Activated naive CD8-positive, alpha-beta T cell treated with anti-CD3 and anti-CD28 coated beads, Interleukin-2, amount 10 ng/mL, durations not matched to agents 7 days and 5 days (primary cell): ENCODE data around the gene MAK. TPM values are rescaled to one million over a fixed set of nuclear protein-coding genes. Genes with fewer than 3 reads are reported as not detected.
"Not testable (repeated sequence)": the region's sequence is repeated elsewhere in the genome, so short reads cannot be mapped to it uniquely, and the experiment has no call there.

Source experiments
- ATAC-seq: fragments of 150-1000 bp; cut with Tn5 transposase; one replicate; pipeline ENCODE4 v1.10.0; 2021; ENCODE audit warnings: low read depth, moderate library complexity
- POLR2A ChIA-PET: fragments of 350-600 bp; sonication (Branson Sonifier 250); formaldehyde crosslinking; loops from one replicate; lab custom pipeline; 2021; ENCODE audit warnings: antibody characterized with exemption; lab: Charles Lee
- DNase-seq: peaks from one replicate; pipeline ENCODE4 v3.0.0; 2021
- H3K27ac Mint-ChIP-seq: one replicate; pipeline ENCODE4 v1.8.0; 2022; ENCODE audit warnings: mild to moderate bottlenecking, mixed read lengths
- H3K27me3 Mint-ChIP-seq: one replicate; pipeline ENCODE4 v1.8.0; 2022; ENCODE audit warnings: mild to moderate bottlenecking, moderate library complexity, mixed read lengths
- H3K36me3 Mint-ChIP-seq: one replicate; pipeline ENCODE4 v1.8.0; 2021; ENCODE audit warnings: mild to moderate bottlenecking, mixed read lengths
- H3K4me1 Mint-ChIP-seq: one replicate; pipeline ENCODE4 v1.8.0; 2021; ENCODE audit warnings: mixed read lengths
- H3K4me3 Mint-ChIP-seq: one replicate; pipeline ENCODE4 v1.8.0; 2022; ENCODE audit warnings: mild to moderate bottlenecking, moderate library complexity, mixed read lengths
- H3K9me3 Mint-ChIP-seq: one replicate; pipeline ENCODE4 v1.8.0; 2021; ENCODE audit warnings: mixed read lengths
- total RNA-seq, 2 experiments: library from RNA; stranded (reverse); gene quantifications; one replicate each; pipeline ENCODE4 v1.2.3, GENCODE V29; 2021

Gene MAK
- total RNA-seq, 2 experiments from 2014 or later: not detected

GRCh38 chr6:10723567-10723881 is 114.8 kb downstream of the MAK start:
- Mint-ChIP-seq H3K36me3 (peaks cover 15% of the 10 kb centered on the region), H3K9me3 (peaks cover 8% of the 10 kb centered on the region), H3K27ac (peak overlapping the region; percentile 96), H3K4me1 (peaks cover 35% of the 10 kb centered on the region), H3K27me3 (no peaks in the 10 kb centered on the region), H3K4me3 (peak overlapping the region; percentile 92)
- ATAC-seq: no peak
- no peak for DNase-seq
- POLR2A ChIA-PET: interaction anchor here (0.7 to 7.5 kb wide), 3 partner anchors 23 to 28 kb away, joined by 5 to 90 read pairs (median 6); partner anchors contain the start of genes C6orf52, PAK1IP1 and TMEM14B

- Mint-ChIP-seq H3K4me1 (peaks cover 34% of the 10 kb centered on the region), H3K36me3 (peaks cover 16% of the 10 kb centered on the region), H3K4me3 (peak within 1 kb of the TSS; percentile 92), H3K9me3 (peaks cover 10% of the 10 kb centered on the region), H3K27me3 (no peaks in the 10 kb centered on the region), H3K27ac (peak within 1 kb of the TSS; percentile 96)
- DNase-seq: peak; percentile 84
- POLR2A ChIA-PET: interaction anchor here (0.7 to 7.5 kb wide), 5 partner anchors 23 to 194 kb away, joined by 3 to 90 read pairs (median 6); partner anchors contain the start of genes C6orf52, PAK1IP1 and TMEM14B
- peak; percentile 89 for ATAC-seq
Measured at GRCh38 chr6:10722820-10723566, 115.3 kb downstream of the MAK start, which contains the start of gene TMEM14C. Gene TMEM14C (plus strand): TSS chr6:10723070. CDS start chr6:10724614, 1,544 bp downstream.

DNA sequence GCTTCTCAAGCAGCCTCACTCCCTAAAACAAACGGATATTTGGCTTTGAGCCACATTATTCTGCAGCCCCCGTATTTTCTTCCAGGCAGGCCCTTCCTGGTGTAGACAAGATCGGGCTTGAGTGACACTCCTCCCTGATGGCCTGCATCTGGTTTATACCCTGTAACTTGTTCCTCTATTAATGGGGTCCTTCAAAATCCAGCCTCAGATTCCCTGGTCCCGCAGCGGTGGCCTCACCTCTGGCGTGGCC is 115.8 kb downstream of the MAK start:
- POLR2A ChIA-PET: interaction anchor here (1.0 to 7.5 kb wide), 3 partner anchors 24 to 194 kb away, joined by 3 to 90 read pairs (median 42); partner anchors contain the start of genes C6orf52, PAK1IP1 and TMEM14B
- peaks cover 32% of the 10 kb centered on the region for H3K4me1 Mint-ChIP-seq

DNA sequence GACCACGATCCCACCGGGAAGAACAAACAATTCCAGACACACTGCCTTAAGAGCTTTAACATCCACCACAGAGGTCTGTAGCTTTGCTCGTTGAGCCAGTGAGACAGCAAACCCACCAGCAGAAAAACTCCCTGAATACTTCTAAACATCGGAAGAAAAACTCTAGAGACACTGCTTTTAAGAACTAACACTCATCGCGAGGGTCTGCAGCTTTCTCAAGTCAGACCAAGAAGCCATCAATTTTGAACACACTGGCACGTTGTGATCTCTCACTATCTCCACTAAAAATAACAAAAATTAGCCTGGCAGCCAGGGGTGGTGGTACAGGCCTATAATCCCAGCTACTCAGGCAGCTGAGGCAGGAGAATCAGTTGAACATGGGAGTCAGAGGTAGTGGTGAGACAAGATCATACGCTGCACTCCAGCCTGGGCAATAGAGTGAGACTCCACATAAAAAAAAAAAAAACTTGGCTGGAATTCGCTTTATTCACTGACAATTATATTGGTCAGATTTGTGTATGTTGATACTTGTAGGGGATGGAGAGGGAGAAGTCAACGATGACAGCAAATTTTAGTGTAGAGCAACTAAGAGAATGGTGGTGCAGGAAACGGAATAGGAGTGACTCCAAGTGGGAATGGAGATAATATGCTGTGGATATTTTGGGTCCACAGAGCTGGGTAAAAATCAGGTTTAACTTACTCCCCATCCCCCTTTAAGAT is 116.3 kb downstream of the MAK start:
- H3K36me3 Mint-ChIP-seq: peaks cover 14% of the 10 kb centered on the region
- H3K9me3 Mint-ChIP-seq: peaks cover 11% of the 10 kb centered on the region
- DNase-seq: no peak
- H3K4me3 Mint-ChIP-seq: peak overlapping the region; percentile 92
- ATAC-seq: no peak
- no peaks in the 10 kb centered on the region for H3K27me3 Mint-ChIP-seq
- H3K27ac Mint-ChIP-seq: peak overlapping the region; percentile 96
- POLR2A ChIA-PET: interaction anchor here (0.6 to 7.5 kb wide), 6 partner anchors 10 to 193 kb away, joined by 3 to 90 read pairs (median 4); partner anchors contain the start of genes C6orf52, PAK1IP1 and TMEM14B
- H3K4me1 Mint-ChIP-seq: peaks cover 32% of the 10 kb centered on the region

More for the DNA sequence above, 115.8 kb downstream of the MAK start:
- Mint-ChIP-seq H3K9me3 (peaks cover 11% of the 10 kb centered on the region), H3K36me3 (peaks cover 16% of the 10 kb centered on the region), H3K27me3 (no peaks in the 10 kb centered on the region), H3K4me3 (peak overlapping the region; percentile 92), H3K27ac (peak overlapping the region; percentile 96)
- no peak for DNase-seq
- ATAC-seq: no peak

- H3K4me1 Mint-ChIP-seq: peaks cover 32% of the 10 kb centered on the region
- peak overlapping the region; percentile 96 for H3K27ac Mint-ChIP-seq
- peaks cover 12% of the 10 kb centered on the region for H3K36me3 Mint-ChIP-seq
- peak overlapping the region; percentile 92 for H3K4me3 Mint-ChIP-seq
- DNase-seq, ATAC-seq, H3K27me3 Mint-ChIP-seq: not testable (repeated sequence)
- H3K9me3 Mint-ChIP-seq: peaks cover 11% of the 10 kb centered on the region
- POLR2A ChIA-PET: interaction anchor here (0.6 to 7.5 kb wide), 16 partner anchors 10 to 210 kb away, joined by 3 to 90 read pairs (median 4); partner anchors contain the start of genes C6orf52, PAK1IP1 and TMEM14B
Measured at GRCh38 chr6:10720960-10721849, 117.1 kb downstream of the MAK start.

DNA sequence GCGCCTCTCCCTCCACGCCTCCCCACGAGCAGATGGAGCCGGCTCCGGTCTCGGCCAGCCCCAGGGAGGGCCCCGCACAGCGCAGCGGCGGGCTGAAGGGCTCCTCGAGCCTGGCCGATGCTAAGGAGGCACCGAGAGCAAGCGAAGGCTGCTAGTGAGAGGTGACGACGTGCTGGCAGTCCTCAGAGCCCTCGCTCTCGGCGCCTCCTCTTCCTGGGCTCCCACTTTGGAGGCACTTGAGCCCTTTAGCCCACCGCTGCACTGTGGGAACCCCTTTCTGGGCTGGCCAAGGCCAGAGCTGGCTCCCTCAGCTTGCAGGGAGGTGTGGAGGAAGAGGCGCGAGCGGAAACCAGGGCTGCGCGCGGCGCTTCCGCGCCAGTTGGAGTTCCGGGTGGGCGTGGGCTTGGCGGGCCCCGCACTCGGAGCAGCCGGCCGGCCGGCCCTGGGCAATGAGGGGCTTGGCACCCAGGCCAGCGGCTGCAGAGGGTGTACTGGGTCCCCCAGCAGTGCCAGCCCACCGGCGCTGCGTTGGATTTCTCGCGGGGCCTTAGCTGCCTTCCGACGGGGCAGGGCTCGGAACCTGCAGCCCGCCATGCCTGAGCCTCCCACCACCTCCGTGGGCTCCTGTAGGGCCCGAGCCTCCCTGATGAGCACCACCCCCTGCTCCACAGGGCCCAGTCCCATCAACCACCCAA is 117.9 kb downstream of the MAK start:
- H3K4me1 Mint-ChIP-seq: peaks cover 31% of the 10 kb centered on the region
- H3K9me3 Mint-ChIP-seq: peaks cover 11% of the 10 kb centered on the region
- POLR2A ChIA-PET: interaction anchor here (0.6 to 7.5 kb wide), 16 partner anchors 10 to 209 kb away, joined by 3 to 90 read pairs (median 4); partner anchors contain the start of genes C6orf52, PAK1IP1 and TMEM14B
- H3K27ac Mint-ChIP-seq: peak overlapping the region; percentile 96
- H3K36me3 Mint-ChIP-seq: peaks cover 12% of the 10 kb centered on the region
- peak; percentile 83 for DNase-seq
- peak overlapping the region; percentile 92 for H3K4me3 Mint-ChIP-seq
- H3K27me3 Mint-ChIP-seq: no peaks in the 10 kb centered on the region
- ATAC-seq: peak; percentile 53

- DNase-seq (no peak), ATAC-seq (no peak)
- Mint-ChIP-seq H3K9me3 (peaks cover 11% of the 10 kb centered on the region), H3K27me3 (no peaks in the 10 kb centered on the region), H3K4me1 (peaks cover 29% of the 10 kb centered on the region), H3K36me3 (peaks cover 12% of the 10 kb centered on the region), H3K27ac (peak overlapping the region; percentile 96), H3K4me3 (peak overlapping the region; percentile 92)
- POLR2A ChIA-PET: interaction anchor here (0.6 to 7.5 kb wide), 11 partner anchors 9 to 209 kb away, joined by 3 to 90 read pairs (median 8); partner anchors contain the start of genes C6orf52, PAK1IP1 and TMEM14B
Measured at GRCh38 chr6:10719964-10720264, 118.4 kb downstream of the MAK start.

- POLR2A ChIA-PET: interaction anchor here (0.6 to 7.5 kb wide), 9 partner anchors 9 to 209 kb away, joined by 3 to 90 read pairs (median 9); partner anchors contain the start of genes C6orf52, PAK1IP1 and TMEM14B
- ATAC-seq: peak; percentile 14
Measured at GRCh38 chr6:10719296-10719963, 118.9 kb downstream of the MAK start.

GRCh38 chr6:10713962-10714361 is 124.4 kb downstream of the MAK start:
- no peak for ATAC-seq
- no peak overlapping the region for H3K27ac Mint-ChIP-seq

More at GRCh38 chr6:10719296-10719963, 118.9 kb downstream of the MAK start:
- peaks cover 11% of the 10 kb centered on the region for H3K9me3 Mint-ChIP-seq
- peaks cover 30% of the 10 kb centered on the region for H3K4me1 Mint-ChIP-seq
- peaks cover 12% of the 10 kb centered on the region for H3K36me3 Mint-ChIP-seq
- H3K4me3 Mint-ChIP-seq: peak overlapping the region; percentile 92
- H3K27ac Mint-ChIP-seq: peak overlapping the region; percentile 96
- DNase-seq: peak; percentile 47
- no peaks in the 10 kb centered on the region for H3K27me3 Mint-ChIP-seq

More at GRCh38 chr6:10713962-10714361, 124.4 kb downstream of the MAK start:
- Mint-ChIP-seq H3K27me3 (no peaks in the 10 kb centered on the region), H3K4me1 (peaks cover 4% of the 10 kb centered on the region), H3K9me3 (peaks cover 5% of the 10 kb centered on the region), H3K36me3 (peaks cover 10% of the 10 kb centered on the region), H3K4me3 (no peak overlapping the region)
- DNase-seq: no peak
- POLR2A ChIA-PET: interaction anchor here (0.6 to 1.0 kb wide), 3 partner anchors 19 to 136 kb away, joined by 3 to 4 read pairs (median 4); partner anchors contain the start of genes C6orf52 and PAK1IP1
